ENCODE data around the gene PIN1. TPM values are rescaled to one million over a fixed set of nuclear protein-coding genes. Genes with fewer than 3 reads are reported as not detected.
A peak's percentile ranks its signal among the peaks of the same experiment; 100 is the strongest.

PIN1 gene
- total RNA-seq, 6 experiments from 2014 or later = 19.9 to 54.5 (median 24.8) TPM

DNA sequence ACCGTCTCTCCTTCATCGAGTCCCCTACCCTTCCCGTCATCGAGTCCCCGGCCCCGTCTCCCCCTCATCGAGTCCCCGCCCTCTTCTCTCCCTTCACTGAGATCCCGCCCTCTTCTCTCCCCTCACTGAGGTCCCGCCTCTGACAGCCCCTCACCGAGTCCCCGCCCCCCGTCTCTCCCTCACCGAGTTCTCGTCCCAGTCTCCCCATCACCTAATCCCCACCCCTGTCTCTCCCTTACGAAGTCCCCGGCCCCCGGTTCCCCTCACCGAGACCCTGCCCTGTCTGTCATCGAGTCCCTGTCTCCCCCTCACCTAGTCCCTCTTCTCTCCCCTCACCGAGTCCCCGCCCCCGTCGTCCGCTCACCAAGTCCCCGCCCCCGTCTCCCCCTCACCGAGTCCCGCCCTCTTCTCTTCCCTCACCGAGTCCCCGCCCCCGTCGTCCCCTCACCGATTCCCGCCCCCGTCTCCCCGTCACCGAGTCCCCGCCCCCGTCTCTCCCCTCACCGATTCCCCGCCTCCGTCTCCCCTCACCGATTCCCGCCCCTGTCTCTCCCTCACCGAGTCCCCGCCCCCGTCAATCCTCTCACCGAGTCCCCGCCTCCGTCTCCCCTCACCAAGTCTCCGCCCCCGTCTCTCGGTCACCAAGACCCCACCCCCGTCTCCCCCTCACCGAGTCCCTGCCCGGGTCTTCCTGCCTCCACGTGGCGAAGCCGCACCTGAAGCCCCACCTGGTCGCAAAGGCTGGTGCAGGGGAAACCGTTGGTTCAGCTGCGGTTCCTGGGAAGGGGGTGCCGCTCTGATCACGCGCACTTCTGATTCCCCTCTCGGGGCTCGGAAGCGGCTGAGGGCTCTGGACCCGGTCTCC is 42.7 kb upstream of the PIN1 start:
- DNase-seq (peak; percentile 94 to 97 (median 95)), ATAC-seq (peak; percentile 79 to 85 (median 82))
- H3K4me3 ChIP-seq = peak overlapping the region; percentile 62 to 69 (median 68)
- peak overlapping the region; percentile 55 to 69 (median 66) for H3K27ac ChIP-seq
- H3K36me3 ChIP-seq = no peaks in the 10 kb centered on the region
- no peak for TF ChIP-seq CTCF (IDR thresholded peaks at IDR 0.05)
- H3K9me3 ChIP-seq = no peaks in the 10 kb centered on the region
- intact Hi-C loops (cut with DNase I) = no loop called here
- 2% methylated on average over 64 of the region's 70 CpGs for WGBS (ENCODE audit: insufficient coverage, low coverage, low lambda C conversion rate, missing lambda C conversion rate)
- H3K4me1 ChIP-seq = peaks cover 0 to 4% (median 0%) of the 10 kb centered on the region in 4 donors
- no peaks in the 10 kb centered on the region for H3K27me3 ChIP-seq

- intact Hi-C loops (cut with DNase I) = no loop called here
- WGBS (ENCODE audit: insufficient coverage, low coverage, low lambda C conversion rate, missing lambda C conversion rate) = 31% methylated on average over 15 of the region's 36 CpGs
- no peaks in the 10 kb centered on the region for H3K27me3 ChIP-seq
- H3K9me3 ChIP-seq = no peaks in the 10 kb centered on the region
- peaks cover 0 to 4% (median 0%) of the 10 kb centered on the region in 4 donors for H3K4me1 ChIP-seq
- peak overlapping the region; percentile 55 to 69 (median 66) for H3K27ac ChIP-seq
- ATAC-seq = peak in 2 of 4 donors; percentile 1 to 8
- H3K4me3 ChIP-seq = peak overlapping the region; percentile 62 to 69 (median 68)
- TF ChIP-seq CTCF (IDR thresholded peaks at IDR 0.05) (no peak), POLR2A (IDR thresholded peaks at IDR 0.05) (no peak)
- H3K36me3 ChIP-seq = no peaks in the 10 kb centered on the region
- DNase-seq = peak in 1 of 3 donors; percentile 66
Measured at GRCh38 chr19:9793071-9793591, 42.0 kb upstream of the PIN1 start.

GRCh38 chr19:9796113-9796773 is 38.9 kb upstream of the PIN1 start:
- WGBS (ENCODE audit: insufficient coverage, low coverage, low lambda C conversion rate, missing lambda C conversion rate) = 61% methylated on average over 4 of the region's 6 CpGs
- Histone ChIP-seq H3K4me3 (no peak overlapping the region), H3K27ac (no peak overlapping the region), H3K4me1 (peaks cover 0 to 2% (median 0%) of the 10 kb centered on the region in 4 donors), H3K27me3 (no peaks in the 10 kb centered on the region), H3K9me3 (no peaks in the 10 kb centered on the region), H3K36me3 (no peaks in the 10 kb centered on the region)
- TF ChIP-seq CTCF (IDR thresholded peaks at IDR 0.05) (peak; percentile 83 to 87 (median 86)), POLR2A (IDR thresholded peaks at IDR 0.05) (no peak)
- intact Hi-C loops (cut with DNase I) = no loop called here
- ATAC-seq (peak; percentile 38 to 52 (median 48)), DNase-seq (peak; percentile 61 to 82 (median 74))

DNA sequence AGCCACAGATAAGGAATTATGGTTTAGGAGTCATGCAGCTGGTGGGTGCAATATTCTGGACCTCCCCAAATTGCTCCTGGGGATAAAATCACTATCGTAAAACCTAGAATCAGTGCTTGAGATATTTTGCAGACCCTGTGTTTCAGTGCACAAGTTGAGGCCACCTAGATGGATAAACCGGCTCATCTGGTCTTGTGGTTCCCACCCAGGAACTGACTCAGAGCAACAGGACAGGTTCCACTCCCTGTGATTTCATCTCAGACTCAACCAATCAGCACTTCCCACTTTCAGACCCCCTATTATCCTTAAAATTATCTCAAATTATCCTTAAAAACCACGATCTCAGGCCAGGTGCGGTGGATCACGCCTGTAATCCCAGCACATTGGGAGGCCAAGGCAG is 37.2 kb upstream of the PIN1 start:
- Histone ChIP-seq H3K9me3 (no peaks in the 10 kb centered on the region), H3K27me3 (no peaks in the 10 kb centered on the region), H3K4me3 (no peak overlapping the region), H3K4me1 (no peaks in the 10 kb centered on the region), H3K36me3 (no peaks in the 10 kb centered on the region), H3K27ac (no peak overlapping the region)
- WGBS (ENCODE audit: insufficient coverage, low coverage, low lambda C conversion rate, missing lambda C conversion rate) = 85% methylated on average over 5 of the region's 5 CpGs
- no peak for ATAC-seq
- intact Hi-C loops (cut with DNase I) = no loop called here
- TF ChIP-seq POLR2A (IDR thresholded peaks at IDR 0.05) (no peak), CTCF (IDR thresholded peaks at IDR 0.05) (no peak)
- no peak for DNase-seq

All from right lobe of liver (tissue), 6 donors.